SK-N-SH treated with all-trans-retinoic acid at 6 μM for 48 hours (cell line): ENCODE measurements around the gene TMBIM6.

Experiments
- ARNTL ChIP-seq: fragments of 450-650 bp; formaldehyde crosslinking; IDR thresholded peaks from 2 replicates; pipeline ENCODE4 v1.5.0; 2020; ENCODE audit warnings: low read depth, mild to moderate bottlenecking, moderate library complexity, borderline replicate concordance
- TCF4 ChIP-seq: fragments of 250-450 bp; sonication (Bioruptor Pico); IDR thresholded peaks from 2 replicates; pipeline ENCODE4 v1.8.0; 2021; ENCODE audit warnings: mild to moderate bottlenecking, moderate library complexity, borderline replicate concordance
- ZFP3 ChIP-seq: fragments of 250-450 bp; sonication (Bioruptor Pico); IDR thresholded peaks from 2 replicates; pipeline ENCODE4 v1.5.0; 2020; ENCODE audit warnings: mild to moderate bottlenecking, moderate library complexity
- ZFP30 ChIP-seq: fragments of 450-650 bp; formaldehyde crosslinking; IDR thresholded peaks from 2 replicates; pipeline ENCODE4 v1.5.0; 2022; ENCODE audit warnings: mild to moderate bottlenecking, moderate library complexity
- TF ChIP-seq, protein P1 (sequence below): fragments of 250-450 bp; sonication (Bioruptor Pico); IDR thresholded peaks from 2 replicates; pipeline ENCODE4 v1.8.0; 2020; ENCODE audit warnings: mild to moderate bottlenecking, moderate library complexity, borderline replicate concordance
- TF ChIP-seq, protein P2 (sequence below): fragments of 250-450 bp; sonication (Bioruptor Pico); IDR thresholded peaks from 2 replicates; pipeline ENCODE4 v1.5.1; 2021; ENCODE audit warnings: mild to moderate bottlenecking, moderate library complexity

GRCh38 chr12:49730050-49730449, 11.3 kb upstream of the TMBIM6 start:
- no peak for TF ChIP-seq TCF4 (CRISPR knock-in tag)
- TF ChIP-seq ZFP30 (CRISPR knock-in tag): no peak
- no peak for TF ChIP-seq ARNTL (CRISPR knock-in tag)
- no peak for TF ChIP-seq ZFP3 (CRISPR knock-in tag)
- TF ChIP-seq, protein P1, sequence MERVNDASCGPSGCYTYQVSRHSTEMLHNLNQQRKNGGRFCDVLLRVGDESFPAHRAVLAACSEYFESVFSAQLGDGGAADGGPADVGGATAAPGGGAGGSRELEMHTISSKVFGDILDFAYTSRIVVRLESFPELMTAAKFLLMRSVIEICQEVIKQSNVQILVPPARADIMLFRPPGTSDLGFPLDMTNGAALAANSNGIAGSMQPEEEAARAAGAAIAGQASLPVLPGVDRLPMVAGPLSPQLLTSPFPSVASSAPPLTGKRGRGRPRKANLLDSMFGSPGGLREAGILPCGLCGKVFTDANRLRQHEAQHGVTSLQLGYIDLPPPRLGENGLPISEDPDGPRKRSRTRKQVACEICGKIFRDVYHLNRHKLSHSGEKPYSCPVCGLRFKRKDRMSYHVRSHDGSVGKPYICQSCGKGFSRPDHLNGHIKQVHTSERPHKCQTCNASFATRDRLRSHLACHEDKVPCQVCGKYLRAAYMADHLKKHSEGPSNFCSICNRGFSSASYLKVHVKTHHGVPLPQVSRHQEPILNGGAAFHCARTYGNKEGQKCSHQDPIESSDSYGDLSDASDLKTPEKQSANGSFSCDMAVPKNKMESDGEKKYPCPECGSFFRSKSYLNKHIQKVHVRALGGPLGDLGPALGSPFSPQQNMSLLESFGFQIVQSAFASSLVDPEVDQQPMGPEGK (CRISPR knock-in tag): no peak
- TF ChIP-seq, protein P2, sequence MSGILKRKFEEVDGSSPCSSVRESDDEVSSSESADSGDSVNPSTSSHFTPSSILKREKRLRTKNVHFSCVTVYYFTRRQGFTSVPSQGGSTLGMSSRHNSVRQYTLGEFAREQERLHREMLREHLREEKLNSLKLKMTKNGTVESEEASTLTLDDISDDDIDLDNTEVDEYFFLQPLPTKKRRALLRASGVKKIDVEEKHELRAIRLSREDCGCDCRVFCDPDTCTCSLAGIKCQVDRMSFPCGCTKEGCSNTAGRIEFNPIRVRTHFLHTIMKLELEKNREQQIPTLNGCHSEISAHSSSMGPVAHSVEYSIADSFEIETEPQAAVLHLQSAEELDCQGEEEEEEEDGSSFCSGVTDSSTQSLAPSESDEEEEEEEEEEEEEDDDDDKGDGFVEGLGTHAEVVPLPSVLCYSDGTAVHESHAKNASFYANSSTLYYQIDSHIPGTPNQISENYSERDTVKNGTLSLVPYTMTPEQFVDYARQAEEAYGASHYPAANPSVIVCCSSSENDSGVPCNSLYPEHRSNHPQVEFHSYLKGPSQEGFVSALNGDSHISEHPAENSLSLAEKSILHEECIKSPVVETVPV (CRISPR knock-in tag): no peak
